ENCODE data around the gene ETV2.

- TF ChIP-seq GATA2 (IDR thresholded peaks at IDR 0.05; ENCODE audit: low read depth, low read length) (no peak), GATA3 (IDR thresholded peaks at IDR 0.05; ENCODE audit: low read depth, low read length) (no peak)
These were observed 24.1 kb downstream of the ETV2 start for GRCh38 chr19:35665604-35666003.
